ACC112 (cell line): ENCODE data around the gene MPV17L.
"Not testable (repeated sequence)": the region's sequence is repeated elsewhere in the genome, so short reads cannot be mapped to it uniquely, and the experiment has no call there.

Experiments used
- H2AFZ ChIP-seq: fragments of 200-600 bp; sonication (generic); one replicate; pipeline ENCODE4 v1.6.0; 2017; ENCODE audit warnings: antibody characterized with exemption, low read length; ENCODE audit not compliant: unreplicated experiment
- H3K27ac ChIP-seq: fragments of 200-600 bp; sonication (generic); 2 replicates; pipeline ENCODE4 v1.5.1; 2014; ENCODE audit warnings: low read depth, mild to moderate bottlenecking, antibody characterized with exemption, low read length, moderate library complexity
- H3K27me3 ChIP-seq: fragments of 200-600 bp; sonication (generic); 2 replicates; pipeline ENCODE4 v1.6.1; 2014; ENCODE audit warnings: mild to moderate bottlenecking, antibody characterized with exemption, low read length, moderate library complexity, mixed read lengths; ENCODE audit not compliant: insufficient read depth
- H3K36me3 ChIP-seq: fragments of 200-600 bp; sonication (generic); 2 replicates; pipeline ENCODE4 v1.6.1; 2016; ENCODE audit warnings: mild to moderate bottlenecking, antibody characterized with exemption, low read length, moderate library complexity, mixed read lengths; ENCODE audit not compliant: insufficient read depth
- H3K4me1 ChIP-seq: fragments of 200-600 bp; sonication (generic); one replicate; pipeline ENCODE4 v1.6.1; 2016; ENCODE audit warnings: low read length, mixed read lengths; ENCODE audit not compliant: insufficient read depth, unreplicated experiment, control insufficient read depth
- H3K4me3 ChIP-seq: fragments of 200-600 bp; sonication (generic); 2 replicates; pipeline ENCODE4 v1.5.1; 2014; ENCODE audit warnings: mild to moderate bottlenecking, low read depth, low read length
- H3K79me2 ChIP-seq: fragments of 200-600 bp; sonication (generic); one replicate; pipeline ENCODE4 v1.6.0; 2016; ENCODE audit warnings: low read length; ENCODE audit not compliant: control insufficient read depth, unreplicated experiment, insufficient read depth

The MPV17L gene

GRCh38 chr16:15450624-15451023, 55.1 kb downstream of the MPV17L start:
- Histone ChIP-seq H3K79me2 (no peaks in the 10 kb centered on the region), H3K4me1 (peaks cover 6% of the 10 kb centered on the region), H3K27ac (no peak overlapping the region), H2AFZ (no peak overlapping the region), H3K4me3 (no peak overlapping the region), H3K36me3 (no peaks in the 10 kb centered on the region; the same call in 1 of the 2 replicates), H3K27me3 (no peaks in the 10 kb centered on the region)

GRCh38 chr16:15451098-15451731, 55.7 kb downstream of the MPV17L start:
- peaks cover 6% of the 10 kb centered on the region for H3K4me1 ChIP-seq
- no peak overlapping the region for H3K27ac ChIP-seq
- H3K27me3 ChIP-seq, result no peaks in the 10 kb centered on the region
- H3K79me2 ChIP-seq, result no peaks in the 10 kb centered on the region
- H2AFZ ChIP-seq, result no peak overlapping the region
- no peaks in the 10 kb centered on the region for H3K36me3 ChIP-seq
- H3K4me3 ChIP-seq, result no peak overlapping the region

- no peaks in the 10 kb centered on the region for H3K36me3 ChIP-seq
- no peak overlapping the region for H3K27ac ChIP-seq
- H3K27me3 ChIP-seq, result no peaks in the 10 kb centered on the region
- no peak overlapping the region for H2AFZ ChIP-seq
- no peak overlapping the region for H3K4me3 ChIP-seq
- H3K79me2 ChIP-seq, result no peaks in the 10 kb centered on the region
- H3K4me1 ChIP-seq, result peaks cover 6% of the 10 kb centered on the region
These were observed 56.8 kb downstream of the MPV17L start for GRCh38 chr16:15452246-15452855.

- H2AFZ ChIP-seq, H3K4me1 ChIP-seq, H3K27me3 ChIP-seq, H3K4me3 ChIP-seq, H3K27ac ChIP-seq, H3K79me2 ChIP-seq, H3K36me3 ChIP-seq: not testable (repeated sequence)
These were observed 57.7 kb downstream of the MPV17L start for GRCh38 chr16:15453296-15453695.

- not testable (repeated sequence) for H3K79me2 ChIP-seq, H3K4me3 ChIP-seq, H3K36me3 ChIP-seq, H3K27ac ChIP-seq, H2AFZ ChIP-seq, H3K4me1 ChIP-seq, H3K27me3 ChIP-seq
These were observed 59.4 kb downstream of the MPV17L start for GRCh38 chr16:15454933-15455332.

GRCh38 chr16:15457400-15457799, 61.8 kb downstream of the MPV17L start:
- H2AFZ ChIP-seq, result no peak overlapping the region
- H3K4me3 ChIP-seq, result no peak overlapping the region
- H3K4me1 ChIP-seq, result peaks cover 19% of the 10 kb centered on the region
- H3K27ac ChIP-seq, result no peak overlapping the region
- H3K79me2 ChIP-seq, result no peaks in the 10 kb centered on the region
- H3K36me3 ChIP-seq, result no peaks in the 10 kb centered on the region
- H3K27me3 ChIP-seq, result no peaks in the 10 kb centered on the region

- peaks cover 19% of the 10 kb centered on the region for H3K4me1 ChIP-seq
- no peaks in the 10 kb centered on the region for H3K79me2 ChIP-seq
- no peaks in the 10 kb centered on the region for H3K27me3 ChIP-seq
- H3K4me3 ChIP-seq, result no peak overlapping the region
- H3K36me3 ChIP-seq, result no peaks in the 10 kb centered on the region
- no peak overlapping the region for H3K27ac ChIP-seq
- no peak overlapping the region for H2AFZ ChIP-seq
These were observed 62.4 kb downstream of the MPV17L start for GRCh38 chr16:15457958-15458357.

- Histone ChIP-seq H3K36me3 (no peaks in the 10 kb centered on the region), H3K79me2 (no peaks in the 10 kb centered on the region), H3K27ac (no peak overlapping the region), H3K27me3 (no peaks in the 10 kb centered on the region), H2AFZ (no peak overlapping the region), H3K4me3 (no peak overlapping the region), H3K4me1 (peaks cover 12% of the 10 kb centered on the region)
These were observed 64.2 kb downstream of the MPV17L start for GRCh38 chr16:15459791-15460190.

- no peaks in the 10 kb centered on the region for H3K27me3 ChIP-seq
- no peaks in the 10 kb centered on the region for H3K36me3 ChIP-seq
- no peak overlapping the region for H2AFZ ChIP-seq
- peaks cover 12% of the 10 kb centered on the region for H3K4me1 ChIP-seq
- H3K4me3 ChIP-seq, result no peak overlapping the region
- H3K27ac ChIP-seq, result no peak overlapping the region
- H3K79me2 ChIP-seq, result no peaks in the 10 kb centered on the region
These were observed 65.0 kb downstream of the MPV17L start for GRCh38 chr16:15460601-15461000.

- H3K79me2 ChIP-seq, result no peaks in the 10 kb centered on the region
- no peak overlapping the region for H3K27ac ChIP-seq
These were observed 65.8 kb downstream of the MPV17L start for GRCh38 chr16:15461376-15461775.

More at GRCh38 chr16:15461376-15461775, 65.8 kb downstream of the MPV17L start:
- Histone ChIP-seq H3K4me3 (no peak overlapping the region), H3K36me3 (no peaks in the 10 kb centered on the region), H2AFZ (no peak overlapping the region), H3K4me1 (peaks cover 12% of the 10 kb centered on the region), H3K27me3 (no peaks in the 10 kb centered on the region)
